HG03558 (cell line): ENCODE results near the gene NUP50.

ENCODE experiments used
- ATAC-seq: cut with Tn5 transposase; IDR thresholded peaks from one replicate; pipeline ENCODE4 v1.9.1; 2021; ENCODE audit warnings: moderate number of reproducible peaks; ENCODE audit not compliant: unreplicated experiment; ENCODE audit errors: extremely low read depth

Gene NUP50

DNA sequence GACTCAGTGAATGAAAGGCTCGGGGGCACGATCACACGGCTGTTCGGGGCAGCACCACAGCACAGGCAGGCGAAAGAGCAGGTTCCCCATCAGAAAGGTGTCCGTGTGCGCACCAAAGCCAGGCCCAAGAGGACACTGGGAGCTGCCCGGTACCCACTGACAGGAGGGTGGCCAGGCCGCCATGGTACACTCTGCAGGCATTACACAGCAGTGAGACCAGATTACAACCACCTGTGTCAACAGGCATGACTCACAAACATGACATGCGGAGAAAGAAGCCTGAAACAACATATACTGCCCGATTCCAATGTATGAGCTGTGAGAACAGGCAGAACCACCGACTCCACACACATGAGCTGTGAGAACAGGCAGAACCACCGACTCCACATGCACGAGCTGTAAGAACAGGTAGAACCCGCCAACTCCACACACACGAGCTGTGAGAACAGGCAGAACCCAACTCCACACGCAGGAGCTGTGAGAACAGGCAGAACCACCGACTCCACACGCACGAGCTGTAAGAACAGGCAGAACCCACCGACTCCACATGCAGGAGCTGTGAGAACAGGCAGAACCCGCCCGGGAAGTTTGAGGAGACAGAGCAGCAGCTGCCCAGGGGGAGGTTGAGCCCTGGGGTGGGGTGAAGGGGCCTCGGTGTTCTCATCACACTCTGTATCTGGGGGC lies 44.4 kb downstream of the NUP50 start:
- ATAC-seq, result no peak

GRCh38 chr22:45208696-45208992 lies 44.9 kb downstream of the NUP50 start:
- ATAC-seq, result no peak

- no peak for ATAC-seq
Measured at GRCh38 chr22:45208993-45209838, 45.5 kb downstream of the NUP50 start.

GRCh38 chr22:45210174-45210573 lies 46.4 kb downstream of the NUP50 start:
- ATAC-seq, result no peak

GRCh38 chr22:45210577-45210976 lies 46.9 kb downstream of the NUP50 start:
- no peak for ATAC-seq

DNA sequence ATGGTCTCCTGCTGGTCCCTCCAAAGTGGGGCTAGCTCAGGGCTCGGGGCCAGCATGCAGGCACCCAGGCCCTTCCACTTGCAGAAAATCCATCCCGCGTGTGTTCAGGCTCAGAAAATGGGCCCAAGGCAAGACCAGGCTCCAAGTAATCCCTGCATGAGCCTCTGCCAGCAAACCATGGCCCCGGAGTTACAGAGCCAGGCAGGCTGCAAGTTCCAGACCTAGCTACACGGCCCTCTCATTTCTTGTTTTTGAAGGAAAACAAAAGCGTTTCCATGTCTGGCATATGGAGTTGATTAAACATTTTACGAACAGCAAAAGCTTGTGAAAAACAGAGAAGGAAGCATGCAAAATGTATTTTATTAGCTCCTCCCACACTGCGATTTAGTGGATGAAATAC lies 47.3 kb downstream of the NUP50 start:
- ATAC-seq, result no peak

DNA sequence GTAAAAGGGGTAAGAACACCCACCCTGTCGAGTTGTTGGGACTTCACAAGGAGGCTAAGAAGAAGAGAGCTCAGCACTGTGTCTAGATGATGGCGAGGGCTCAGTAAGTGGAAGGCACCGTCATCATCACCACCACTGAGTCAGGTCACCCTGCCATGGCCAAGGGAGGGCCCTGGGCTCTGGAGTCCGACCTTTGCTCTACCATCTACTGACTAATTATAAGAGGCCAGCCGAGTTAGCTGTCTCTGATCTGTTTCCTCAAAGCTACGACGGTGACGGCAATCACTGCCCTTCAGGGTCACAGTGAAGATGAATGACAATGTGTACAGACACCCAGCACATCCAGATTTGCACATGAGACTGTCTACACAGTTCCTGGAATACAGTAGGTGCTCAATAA lies 47.7 kb downstream of the NUP50 start:
- ATAC-seq, result no peak

- no peak for ATAC-seq
Measured at GRCh38 chr22:45211848-45212247, 48.1 kb downstream of the NUP50 start.

GRCh38 chr22:45212306-45212709 lies 48.6 kb downstream of the NUP50 start:
- ATAC-seq, result no peak

GRCh38 chr22:45212992-45213751 lies 49.4 kb downstream of the NUP50 start:
- no peak for ATAC-seq

DNA sequence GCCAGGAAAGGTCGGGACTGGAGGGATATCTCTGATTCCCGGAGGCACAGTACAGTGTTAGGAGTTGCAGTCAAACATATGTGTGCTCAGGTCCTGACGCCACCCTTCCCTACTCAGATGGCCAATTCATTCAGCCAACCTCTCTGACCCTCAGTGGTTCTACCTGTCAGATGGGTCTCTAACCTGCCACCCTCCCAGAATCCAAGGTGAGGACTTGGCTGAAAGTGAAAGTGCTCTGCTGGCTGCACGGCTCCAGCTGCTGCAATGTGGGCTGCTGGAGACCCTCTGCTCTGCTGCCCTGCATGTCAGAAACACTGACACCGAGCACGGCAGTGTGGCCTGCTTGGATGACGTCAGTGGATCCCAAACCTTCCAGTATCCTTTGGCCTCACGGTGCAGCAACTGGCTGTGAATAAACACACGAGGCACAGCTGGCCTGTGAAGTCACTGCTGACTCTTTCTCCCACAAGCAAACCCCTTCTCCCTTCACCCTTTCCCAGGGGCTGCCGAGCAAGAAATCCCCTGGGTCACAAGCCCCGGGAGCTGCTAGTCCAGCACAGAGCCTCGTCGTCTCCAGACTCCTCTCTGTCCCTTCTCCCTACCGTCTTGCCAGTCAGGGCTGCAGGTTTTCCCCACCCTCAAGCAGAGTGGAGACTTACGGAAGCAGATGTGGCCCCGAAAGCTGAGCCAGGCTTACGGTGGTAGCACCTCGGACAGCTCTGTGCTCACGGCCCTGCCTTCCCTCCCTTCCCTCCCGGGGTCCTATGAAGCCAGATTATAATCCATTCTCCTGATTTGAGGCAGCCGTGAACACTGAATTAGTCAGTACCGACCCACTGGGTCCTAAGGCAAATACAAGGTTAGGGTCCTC lies 52.6 kb downstream of the NUP50 start:
- ATAC-seq, result no peak

GRCh38 chr22:45217345-45217744 lies 53.6 kb downstream of the NUP50 start:
- no peak for ATAC-seq

GRCh38 chr22:45217806-45218205 lies 54.1 kb downstream of the NUP50 start:
- no peak for ATAC-seq

GRCh38 chr22:45218976-45219375 lies 55.3 kb downstream of the NUP50 start:
- ATAC-seq, result no peak

DNA sequence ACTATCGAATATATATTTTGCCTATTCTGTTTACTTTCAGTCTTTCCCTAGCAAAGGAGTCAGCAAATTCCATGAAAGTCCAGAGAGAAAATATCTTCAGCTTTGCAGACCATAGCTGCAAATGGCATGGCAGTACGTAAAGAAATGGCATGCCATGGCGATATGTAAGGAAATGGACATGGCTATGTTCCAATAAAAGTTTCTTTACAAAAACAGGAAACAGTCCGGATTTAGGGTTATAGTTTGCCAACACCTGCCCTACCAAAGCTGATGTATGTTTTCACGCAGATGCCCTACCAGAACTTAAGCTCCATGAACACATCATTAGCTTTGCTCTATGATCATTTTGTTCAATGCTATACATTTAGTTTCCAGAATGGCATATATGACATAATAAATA lies 57.5 kb downstream of the NUP50 start:
- ATAC-seq, result no peak

DNA sequence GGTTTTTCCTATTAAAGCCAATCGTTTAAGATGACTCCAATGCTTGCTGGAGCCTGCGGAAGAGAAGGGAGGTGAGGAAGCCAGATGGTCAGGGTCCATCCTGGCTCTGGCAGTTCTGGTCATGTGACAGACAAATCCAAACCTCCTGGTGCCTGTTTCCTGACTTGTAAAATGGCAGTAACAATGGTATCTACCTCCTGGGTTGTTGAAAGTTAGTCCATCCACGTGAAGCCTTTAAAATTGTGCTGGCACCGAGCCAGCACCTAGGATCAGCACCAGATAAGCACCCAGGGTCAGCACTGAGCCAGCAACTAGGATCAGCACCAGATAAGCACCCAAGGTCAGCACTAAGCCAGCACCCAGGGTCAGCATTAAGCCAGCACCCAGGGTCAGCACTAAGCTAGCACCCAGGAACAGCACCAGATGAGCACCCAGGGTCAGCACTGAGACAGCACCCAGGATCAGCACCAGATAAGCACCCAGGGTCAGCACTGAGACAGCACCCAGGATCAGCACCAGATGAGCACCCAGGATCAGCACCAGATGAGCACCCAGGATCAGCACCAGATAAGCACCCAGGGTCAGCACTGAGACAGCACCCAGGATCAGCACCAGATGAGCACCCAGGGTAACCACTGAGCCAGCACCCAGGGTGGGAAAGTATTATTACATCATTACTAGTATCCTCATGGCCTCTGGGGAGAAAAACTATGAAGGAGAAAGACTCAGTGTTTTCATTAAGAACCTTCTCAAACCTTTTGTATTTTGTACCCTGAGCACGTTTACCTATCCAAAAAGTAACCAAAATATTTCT lies 59.8 kb downstream of the NUP50 start:
- no peak for ATAC-seq

- ATAC-seq, result no peak
Measured at GRCh38 chr22:45224331-45224730, 60.6 kb downstream of the NUP50 start.

- ATAC-seq, result no peak
Measured at GRCh38 chr22:45224988-45225731, 61.4 kb downstream of the NUP50 start.
